ENCODE measurements around the gene MDK. TPM values are rescaled to one million over a fixed set of nuclear protein-coding genes. Genes with fewer than 3 reads are reported as not detected.
A peak's percentile ranks its signal among the peaks of the same experiment; 100 is the strongest.

Gene MDK
- total RNA-seq, 4 donors from 2014 or later, result 22.3 to 340 (median 205) TPM

GRCh38 chr11:46362156-46363030 is 19.1 kb upstream of the MDK start:
- Histone ChIP-seq H3K27me3 (no peaks in the 10 kb centered on the region), H3K4me1 (peaks cover 0 to 42% (median 17%) of the 10 kb centered on the region in 4 donors), H3K36me3 (no peaks in the 10 kb centered on the region), H3K4me3 (peak overlapping the region in 3 of 4 donors; percentile 15 to 48 (median 31)), H3K9me3 (no peaks in the 10 kb centered on the region), H3K27ac (peak overlapping the region; percentile 16 to 73 (median 61))
- TF ChIP-seq, protein P1, sequence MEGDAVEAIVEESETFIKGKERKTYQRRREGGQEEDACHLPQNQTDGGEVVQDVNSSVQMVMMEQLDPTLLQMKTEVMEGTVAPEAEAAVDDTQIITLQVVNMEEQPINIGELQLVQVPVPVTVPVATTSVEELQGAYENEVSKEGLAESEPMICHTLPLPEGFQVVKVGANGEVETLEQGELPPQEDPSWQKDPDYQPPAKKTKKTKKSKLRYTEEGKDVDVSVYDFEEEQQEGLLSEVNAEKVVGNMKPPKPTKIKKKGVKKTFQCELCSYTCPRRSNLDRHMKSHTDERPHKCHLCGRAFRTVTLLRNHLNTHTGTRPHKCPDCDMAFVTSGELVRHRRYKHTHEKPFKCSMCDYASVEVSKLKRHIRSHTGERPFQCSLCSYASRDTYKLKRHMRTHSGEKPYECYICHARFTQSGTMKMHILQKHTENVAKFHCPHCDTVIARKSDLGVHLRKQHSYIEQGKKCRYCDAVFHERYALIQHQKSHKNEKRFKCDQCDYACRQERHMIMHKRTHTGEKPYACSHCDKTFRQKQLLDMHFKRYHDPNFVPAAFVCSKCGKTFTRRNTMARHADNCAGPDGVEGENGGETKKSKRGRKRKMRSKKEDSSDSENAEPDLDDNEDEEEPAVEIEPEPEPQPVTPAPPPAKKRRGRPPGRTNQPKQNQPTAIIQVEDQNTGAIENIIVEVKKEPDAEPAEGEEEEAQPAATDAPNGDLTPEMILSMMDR (IDR thresholded peaks at IDR 0.05), result no peak
- no peak for TF ChIP-seq POLR2A (IDR thresholded peaks at IDR 0.05)
- DNase-seq, result no peak

- no peak overlapping the region for H3K4me3 ChIP-seq
- TF ChIP-seq, protein P1 (IDR thresholded peaks at IDR 0.05), result no peak
- TF ChIP-seq POLR2A (IDR thresholded peaks at IDR 0.05), result no peak
- H3K27me3 ChIP-seq, result no peaks in the 10 kb centered on the region
- DNase-seq, result no peak
- peaks cover 0 to 42% (median 20%) of the 10 kb centered on the region in 4 donors for H3K4me1 ChIP-seq
- H3K27ac ChIP-seq, result peak overlapping the region in 3 of 4 donors; percentile 55 to 73 (median 67)
- peaks cover 0 to 3% (median 0%) of the 10 kb centered on the region in 3 donors for H3K36me3 ChIP-seq
- no peaks in the 10 kb centered on the region for H3K9me3 ChIP-seq
These were observed 18.4 kb upstream of the MDK start for GRCh38 chr11:46363031-46363407.

GRCh38 chr11:46363455-46364005 is 17.9 kb upstream of the MDK start:
- no peaks in the 10 kb centered on the region for H3K9me3 ChIP-seq
- H3K4me3 ChIP-seq, result no peak overlapping the region
- peaks cover 0 to 42% (median 20%) of the 10 kb centered on the region in 4 donors for H3K4me1 ChIP-seq
- peak overlapping the region in 2 of 4 donors; percentile 10 to 73 for H3K27ac ChIP-seq
- H3K27me3 ChIP-seq, result no peaks in the 10 kb centered on the region
- TF ChIP-seq POLR2A (IDR thresholded peaks at IDR 0.05), result no peak
- TF ChIP-seq, protein P1 (IDR thresholded peaks at IDR 0.05), result no peak
- peaks cover 0 to 8% (median 0%) of the 10 kb centered on the region in 3 donors for H3K36me3 ChIP-seq
- DNase-seq, result no peak

- no peak overlapping the region for H3K4me3 ChIP-seq
- no peaks in the 10 kb centered on the region for H3K9me3 ChIP-seq
- TF ChIP-seq POLR2A (IDR thresholded peaks at IDR 0.05), result no peak
- TF ChIP-seq, protein P1 (IDR thresholded peaks at IDR 0.05), result no peak
- H3K27me3 ChIP-seq, result no peaks in the 10 kb centered on the region
- no peak overlapping the region for H3K27ac ChIP-seq
- DNase-seq, result no peak
- H3K4me1 ChIP-seq, result peaks cover 0 to 42% (median 20%) of the 10 kb centered on the region in 4 donors
- peaks cover 0 to 14% (median 0%) of the 10 kb centered on the region in 3 donors for H3K36me3 ChIP-seq
These were observed 17.4 kb upstream of the MDK start for GRCh38 chr11:46364056-46364455.

DNA sequence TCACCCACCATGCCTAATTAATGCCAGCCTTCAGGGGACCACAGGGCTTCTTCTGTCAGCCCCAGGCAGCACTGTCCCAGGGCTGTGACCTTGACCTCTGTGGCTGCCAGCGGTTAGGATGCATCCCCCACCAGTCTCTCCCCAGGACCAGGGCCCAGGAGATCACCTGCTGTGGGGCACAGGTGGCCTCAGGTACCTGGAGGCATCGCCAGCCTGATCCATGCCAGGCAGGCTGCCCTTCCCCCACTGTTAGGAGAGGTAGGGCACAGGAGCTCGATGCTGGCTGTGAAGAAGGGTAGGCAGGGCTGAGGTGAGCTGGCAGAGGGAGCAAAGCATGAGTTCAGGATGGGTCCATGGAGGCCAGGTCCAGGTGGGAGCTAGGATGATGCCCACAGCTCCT is 16.7 kb upstream of the MDK start:
- Histone ChIP-seq H3K4me1 (peaks cover 0 to 42% (median 20%) of the 10 kb centered on the region in 4 donors), H3K36me3 (peaks cover 0 to 21% (median 0%) of the 10 kb centered on the region in 3 donors), H3K9me3 (no peaks in the 10 kb centered on the region), H3K27me3 (no peaks in the 10 kb centered on the region), H3K27ac (no peak overlapping the region), H3K4me3 (no peak overlapping the region)
- DNase-seq, result no peak
- TF ChIP-seq, protein P1 (IDR thresholded peaks at IDR 0.05), result no peak
- TF ChIP-seq POLR2A (IDR thresholded peaks at IDR 0.05), result no peak

Measured in Peyer's patch (tissue), 4 donors.